ENCODE results near the gene HOXA3. TPM values are rescaled to one million over a fixed set of nuclear protein-coding genes. Genes with fewer than 3 reads are reported as not detected.

HOXA3 gene
- total RNA-seq, 1 experiment from 2014 or later = 9.2 TPM

- TF ChIP-seq REST (IDR thresholded peaks at IDR 0.05; ENCODE audit: low read depth) = no peak
Measured at GRCh38 chr7:27194686-27195379, 42.5 kb upstream of the HOXA3 start (continued).

GRCh38 chr7:27194002-27194352 lies 41.6 kb upstream of the HOXA3 start:
- no peak for ATAC-seq
- intact Hi-C loops (cut with micrococcal nuclease) = loop anchor here (10.0 kb wide), 2 partner anchors 551 to 1431 kb away; partner anchors contain the start of gene TAX1BP1
- Histone ChIP-seq H4K20me1 (ENCODE audit: insufficient read depth) (no peaks in the 10 kb centered on the region), H3K4me1 (ENCODE audit: control insufficient read depth in 1 of 2, insufficient read depth in 2 of 2, low read length in 2 of 2) (peaks cover 0 to 9% of the 10 kb centered on the region in 2 experiments; a peak in 1 of 4 replicates), H3K79me2 (ENCODE audit: insufficient read depth, low read length) (no peaks in the 10 kb centered on the region), H3K27ac (ENCODE audit: low read depth, low read length) (no peak overlapping the region), H3K9me2 (ENCODE audit: insufficient read depth) (no peaks in the 10 kb centered on the region), H3K4me2 (ENCODE audit: low read length) (no peak overlapping the region), H2AFZ (ENCODE audit: low read depth, low read length, poor library complexity, severe bottlenecking) (no peak overlapping the region), H3K27me3 (ENCODE audit: insufficient read depth, low read length) (no peaks in the 10 kb centered on the region), H3K4me3 (replicated peaks in 1 of 2; ENCODE audit: low read depth in 1 of 2, low read length in 2 of 2) (no peak overlapping the region), H3K9ac (ENCODE audit: low read length) (no peak overlapping the region), H3K36me3 (ENCODE audit: control insufficient read depth in 1 of 2, insufficient read depth in 2 of 2, low read length in 2 of 2) (no peaks in the 10 kb centered on the region), H3K9me3 (ENCODE audit: control insufficient read depth in 1 of 2, insufficient read depth in 1 of 2, low read depth in 1 of 2, low read length in 2 of 2) (no peaks in the 10 kb centered on the region)
- no peak for DNase-seq (ENCODE audit: low read depth, low spot score)
- POLR2A ChIA-PET = no interaction called here
- no TSS peak for BruUV-seq (replicated peaks)
- CTCF ChIA-PET = interaction anchor here (1.0 kb wide), 1 partner anchor 14 kb away, joined by 3 read pairs; no protein-coding TSS in a partner anchor
- TF ChIP-seq SP1 (IDR thresholded peaks at IDR 0.05; ENCODE audit: low read depth) (no peak), CEBPB (IDR thresholded peaks at IDR 0.05; ENCODE audit: low read depth) (no peak), ZBTB33 (IDR thresholded peaks at IDR 0.05; ENCODE audit: extremely low read depth, insufficient replicate concordance, low read length) (no peak), POLR2A (IDR thresholded peaks at IDR 0.05; ENCODE audit: borderline replicate concordance, extremely low read depth, insufficient read depth, insufficient read length) (no peak), ZNF274 (IDR thresholded peaks at IDR 0.05; ENCODE audit: low read depth, low read length) (no peak), ZFX (IDR thresholded peaks at IDR 0.05) (no peak), JUND (IDR thresholded peaks at IDR 0.05) (no peak), EGR1 (IDR thresholded peaks at IDR 0.05; ENCODE audit: low read depth) (no peak), ELF1 (IDR thresholded peaks at IDR 0.05; ENCODE audit: borderline replicate concordance, low read depth) (no peak), TCF7L2 (IDR thresholded peaks at IDR 0.05; ENCODE audit: borderline replicate concordance, extremely low read depth, insufficient read depth, insufficient read length) (no peak), EZH2 (IDR thresholded peaks at IDR 0.05) (no peak), EZH2phosphoT487 (IDR thresholded peaks at IDR 0.05; ENCODE audit: borderline replicate concordance) (no peak)
- RAD21 ChIA-PET (ENCODE audit: low non-redundant PET in 1 of 2, low total read pairs in 2 of 2, uncharacterized antibody in 2 of 2, unreplicated experiment in 2 of 2) = no interaction called here

Data from HCT116 (cell line).